GM21529 (cell line): Measurements from ENCODE around the gene NKX2-1.
"Not testable (repeated sequence)": the region's sequence is repeated elsewhere in the genome, so short reads cannot be mapped to it uniquely, and the experiment has no call there.

Source experiments
- ATAC-seq: cut with Tn5 transposase; IDR thresholded peaks from one replicate; pipeline ENCODE4 v1.9.1; 2021; ENCODE audit not compliant: unreplicated experiment

NKX2-1 gene

DNA sequence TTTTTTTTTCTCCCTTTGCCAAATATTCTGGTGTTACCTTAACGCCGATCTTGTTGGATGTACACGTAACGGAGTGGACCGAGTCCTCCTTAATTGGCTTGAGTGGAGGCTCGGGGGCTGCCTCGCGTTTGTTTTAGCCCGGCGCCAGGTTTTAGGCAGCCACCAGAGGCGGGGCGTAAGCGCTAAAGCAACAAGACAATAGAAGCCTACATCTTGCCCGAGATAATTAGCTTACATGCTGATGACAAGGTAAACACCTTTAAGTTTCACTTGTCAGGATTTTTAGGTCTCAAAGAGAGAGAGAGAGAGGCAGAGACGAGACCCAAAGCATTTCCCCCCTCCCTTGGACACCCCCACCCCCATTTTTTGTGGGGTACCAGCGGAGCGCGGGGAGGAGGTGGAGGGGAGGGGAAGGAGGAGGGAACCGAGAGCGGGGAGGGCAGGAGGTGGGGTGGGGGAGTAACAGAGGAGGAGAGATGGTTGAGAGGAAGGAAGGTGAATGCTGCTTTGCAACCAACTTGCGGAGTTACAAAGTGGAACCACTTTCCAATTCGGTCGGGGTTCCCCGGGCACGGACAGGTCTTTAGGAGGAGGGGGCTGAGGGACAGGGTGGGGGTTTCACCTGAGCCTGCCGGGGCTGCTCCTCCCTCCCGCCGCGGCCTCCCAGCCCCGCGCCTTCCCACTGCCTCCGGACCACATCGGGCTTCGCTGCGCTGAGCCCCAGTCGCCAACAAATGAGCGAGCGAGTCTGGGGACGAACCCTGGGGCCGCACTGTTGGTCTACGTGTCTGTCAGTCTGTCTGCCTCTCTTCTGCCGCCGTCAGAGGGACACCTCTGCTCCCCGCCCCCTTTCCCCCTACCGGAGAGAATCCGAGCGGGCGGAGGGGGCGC, at the start of gene NKX2-1:
Gene NKX2-1 (minus strand): TSS at position 802 of the 891 bp plus-strand sequence. CDS start 103 bp downstream, at position 699.
- ATAC-seq, result no peak

GRCh38 chr14:36556811-36557433, 36.9 kb upstream of the NKX2-1 start:
- peak; percentile 48 for ATAC-seq

DNA sequence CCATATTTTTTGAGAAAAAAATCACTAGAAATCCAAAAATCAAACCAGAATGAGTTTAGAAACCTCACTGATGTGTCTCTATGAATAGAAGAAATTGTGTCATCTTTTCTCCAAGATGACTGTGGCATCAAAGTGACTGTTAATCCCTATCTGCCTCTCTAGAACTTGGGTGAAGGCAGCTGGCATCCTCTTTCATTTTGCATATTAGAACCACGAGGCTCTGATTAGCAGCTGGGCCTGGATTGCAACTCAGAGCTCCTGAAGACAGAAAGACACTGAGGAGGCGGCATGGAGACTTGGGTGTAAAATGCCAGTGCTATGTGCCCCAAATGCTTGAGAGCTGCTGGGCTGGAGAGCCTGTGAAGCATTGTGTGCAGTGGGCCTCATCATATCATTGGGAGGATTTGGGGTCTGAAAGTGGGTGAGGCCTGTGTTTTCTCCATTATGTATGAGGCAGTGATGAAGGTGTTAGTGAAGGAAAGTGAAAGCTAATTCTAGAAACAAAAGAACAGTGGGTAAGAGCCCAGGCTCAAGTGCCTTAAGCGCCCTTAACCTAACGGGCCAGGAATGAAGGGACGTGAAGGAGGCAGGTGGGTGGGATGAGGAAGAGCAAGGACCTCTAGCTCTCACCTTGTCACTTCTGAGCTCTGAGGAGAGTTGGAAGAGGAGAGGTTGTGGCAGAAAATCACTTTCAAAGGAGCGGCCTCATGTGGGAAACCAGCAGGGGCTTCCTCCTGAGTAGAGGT, 36.1 kb upstream of the NKX2-1 start:
- ATAC-seq, result no peak

- ATAC-seq, result no peak
Measured at GRCh38 chr14:36553656-36554260, 33.7 kb upstream of the NKX2-1 start.

GRCh38 chr14:36550899-36551298, 30.9 kb upstream of the NKX2-1 start:
- no peak for ATAC-seq

GRCh38 chr14:36544280-36544679, 24.2 kb upstream of the NKX2-1 start:
- ATAC-seq, result not testable (repeated sequence)

DNA sequence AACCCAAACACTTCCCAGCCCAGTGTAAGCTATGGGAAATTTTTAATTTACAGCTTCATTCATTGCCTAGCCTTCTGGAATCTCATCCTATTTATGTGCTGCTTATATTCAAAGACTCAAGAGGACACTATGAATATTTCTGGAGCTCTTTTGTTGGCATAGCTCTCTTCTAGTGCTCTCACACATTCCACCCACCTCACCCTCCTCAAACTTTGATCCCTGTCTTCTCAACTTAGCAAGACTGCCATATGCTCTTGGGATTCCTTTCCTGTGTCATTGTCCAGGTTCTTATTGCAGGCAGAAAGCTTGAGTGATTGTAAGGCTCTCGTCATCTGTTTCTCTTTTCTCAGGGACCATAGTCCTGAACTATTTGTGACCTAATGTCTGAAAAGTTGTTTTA, 18.0 kb upstream of the NKX2-1 start:
- ATAC-seq, result no peak

- no peak for ATAC-seq
Measured at GRCh38 chr14:36529062-36529461, 9.0 kb upstream of the NKX2-1 start.

DNA sequence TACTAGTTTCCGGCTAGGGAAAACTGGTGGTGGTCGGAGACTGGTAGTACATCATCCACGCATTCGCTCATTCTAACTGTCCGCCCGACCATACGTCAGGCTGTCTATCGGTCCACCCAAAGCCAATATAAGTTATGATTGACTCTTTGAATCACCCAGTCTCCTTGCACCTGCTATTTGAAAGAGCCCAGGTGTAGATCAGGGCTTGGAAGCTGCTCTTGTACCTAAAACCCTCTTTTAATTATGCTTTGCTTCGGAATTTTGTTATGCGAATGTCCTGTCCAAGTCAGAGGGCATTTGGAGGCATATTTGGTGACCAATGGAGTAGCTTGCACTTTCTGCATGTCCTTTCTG, 5.7 kb upstream of the NKX2-1 start:
- ATAC-seq, result no peak

DNA sequence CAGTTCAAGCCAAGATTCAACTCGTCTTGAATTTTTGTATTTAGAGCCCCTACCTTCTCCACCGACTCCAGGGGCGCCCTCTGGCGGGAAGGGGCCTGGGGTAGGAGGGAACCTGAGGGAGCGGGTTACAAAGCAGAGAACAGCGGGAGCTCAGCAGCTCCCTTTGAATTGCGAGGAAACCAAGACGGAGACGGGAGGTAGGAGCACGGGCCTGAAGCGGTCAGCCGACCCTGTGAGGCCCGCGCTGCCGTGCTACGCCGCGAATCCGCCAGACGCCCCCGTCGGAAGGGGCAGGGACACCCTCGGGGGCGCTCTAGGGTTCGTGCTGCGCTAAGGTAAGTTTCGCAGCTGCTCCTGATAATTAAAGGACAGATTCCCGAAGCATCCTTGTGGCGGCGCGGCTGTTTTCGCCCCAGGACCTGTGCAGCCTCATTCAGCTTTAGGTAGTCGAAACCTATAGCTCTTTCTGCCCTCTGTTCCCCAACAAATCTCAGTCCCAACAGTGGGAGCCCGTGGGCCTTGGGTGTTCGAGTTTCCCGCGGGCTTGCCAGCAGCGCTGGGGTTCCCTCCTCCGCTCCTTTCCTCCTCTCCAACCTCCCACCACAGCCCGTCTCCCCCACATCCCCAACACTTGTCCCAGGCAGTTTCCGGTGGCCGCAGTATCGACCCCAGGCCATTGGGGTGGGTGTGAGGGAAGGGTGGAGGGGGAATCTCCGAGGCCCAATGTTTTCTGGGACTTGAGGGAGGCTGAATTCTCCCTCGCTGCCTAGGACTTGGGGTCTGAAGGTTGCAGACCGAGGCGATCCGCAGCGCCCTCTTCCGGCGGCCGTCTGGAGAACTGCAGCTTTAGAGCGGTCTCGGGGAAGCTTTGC, 5.1 kb upstream of the NKX2-1 start:
- ATAC-seq, result no peak

DNA sequence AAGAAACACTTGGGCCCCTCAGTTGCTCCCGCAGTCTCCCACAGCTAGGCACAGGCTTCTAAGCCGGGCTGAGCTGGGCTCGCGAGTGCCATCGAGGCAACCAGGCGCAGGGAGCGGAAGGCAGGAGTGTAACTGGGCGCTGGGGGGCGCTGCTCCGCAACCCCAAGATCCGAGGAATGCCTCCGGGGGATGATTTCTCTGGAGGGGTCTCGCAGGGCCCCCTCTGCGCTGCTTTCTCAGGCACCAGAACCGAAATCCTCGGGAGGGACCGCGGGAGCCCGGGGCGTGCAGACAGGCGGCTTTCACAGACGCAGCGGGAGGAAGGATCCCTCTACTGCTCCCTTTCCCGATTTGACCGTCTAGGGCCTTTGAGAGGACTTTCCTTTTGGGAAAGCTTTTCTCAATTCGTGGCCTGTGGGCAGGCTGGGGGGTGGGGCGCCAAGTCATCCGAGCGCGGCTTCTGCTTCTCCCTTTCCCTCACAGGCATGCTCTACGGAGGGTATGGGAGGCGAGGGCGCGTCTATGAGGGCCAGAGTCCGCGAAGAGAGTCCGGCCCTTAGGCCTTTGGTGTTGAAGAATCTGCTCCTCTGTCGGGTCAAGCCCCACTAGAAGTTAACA, 4.3 kb upstream of the NKX2-1 start:
- ATAC-seq, result no peak

DNA sequence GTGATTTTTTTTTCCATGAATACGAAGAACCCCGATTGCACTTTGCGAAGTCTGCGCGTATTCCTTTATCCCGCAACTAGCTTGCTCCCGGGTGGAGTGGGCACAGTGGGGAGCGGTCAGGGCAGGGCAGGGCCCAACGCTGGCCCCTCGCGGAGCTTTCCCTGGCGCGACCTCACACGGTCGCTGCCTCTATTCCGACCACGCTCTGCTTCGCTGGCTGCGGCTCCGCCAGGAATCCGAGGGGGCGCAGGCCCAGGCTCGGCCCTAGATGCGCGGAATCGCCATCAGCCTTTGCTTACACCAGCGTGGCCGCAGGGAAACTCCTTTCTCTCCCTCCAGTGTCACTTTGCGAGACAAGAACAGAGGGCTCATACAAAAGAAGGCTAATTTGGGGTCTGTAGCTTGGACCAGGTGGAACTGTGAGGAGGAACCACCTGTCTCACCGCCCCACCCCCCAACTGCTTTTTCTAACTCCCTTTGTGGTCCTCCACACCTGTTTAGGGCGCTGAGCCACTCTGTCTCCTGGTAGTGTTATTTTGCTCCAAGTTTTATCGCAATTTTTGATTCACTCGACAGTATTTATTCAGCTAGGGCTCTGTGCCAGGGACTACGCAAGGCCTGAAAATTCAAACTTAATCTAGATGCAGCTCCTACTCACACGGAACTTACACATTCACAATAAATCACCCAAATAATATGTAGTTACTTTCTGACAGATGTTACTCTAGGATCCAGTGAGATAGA, 3.1 kb upstream of the NKX2-1 start:
- no peak for ATAC-seq

DNA sequence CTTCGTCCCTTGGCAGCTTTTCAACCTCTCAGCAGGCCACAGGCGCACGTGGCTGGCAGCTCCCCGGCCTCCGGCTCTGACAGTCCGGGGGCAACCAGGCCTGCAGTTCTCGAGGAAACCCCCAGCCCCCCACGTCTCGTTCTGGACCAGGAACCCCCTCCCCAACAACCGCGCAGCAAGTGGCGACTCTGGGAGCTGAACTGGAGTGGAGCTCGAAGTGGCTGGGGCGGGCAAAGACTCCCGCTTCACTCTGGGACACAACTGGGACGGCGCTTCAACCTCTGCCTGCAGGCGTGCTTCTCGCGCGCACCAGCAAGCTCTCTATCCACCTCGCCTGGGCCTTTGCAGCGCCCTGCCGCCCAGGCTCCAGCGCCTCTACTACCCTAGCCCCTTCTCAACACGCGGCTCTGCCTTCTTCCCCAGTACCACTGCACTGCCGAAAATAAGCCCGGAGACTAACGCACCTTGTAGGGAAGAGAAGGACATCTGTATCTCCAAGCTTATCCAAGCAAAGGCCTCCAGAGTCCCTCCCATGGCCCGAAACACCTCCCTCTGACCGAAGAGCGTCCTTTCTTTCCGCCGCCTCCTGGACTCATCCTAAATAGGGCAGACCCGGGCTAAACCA, 2.4 kb upstream of the NKX2-1 start:
- no peak for ATAC-seq

DNA sequence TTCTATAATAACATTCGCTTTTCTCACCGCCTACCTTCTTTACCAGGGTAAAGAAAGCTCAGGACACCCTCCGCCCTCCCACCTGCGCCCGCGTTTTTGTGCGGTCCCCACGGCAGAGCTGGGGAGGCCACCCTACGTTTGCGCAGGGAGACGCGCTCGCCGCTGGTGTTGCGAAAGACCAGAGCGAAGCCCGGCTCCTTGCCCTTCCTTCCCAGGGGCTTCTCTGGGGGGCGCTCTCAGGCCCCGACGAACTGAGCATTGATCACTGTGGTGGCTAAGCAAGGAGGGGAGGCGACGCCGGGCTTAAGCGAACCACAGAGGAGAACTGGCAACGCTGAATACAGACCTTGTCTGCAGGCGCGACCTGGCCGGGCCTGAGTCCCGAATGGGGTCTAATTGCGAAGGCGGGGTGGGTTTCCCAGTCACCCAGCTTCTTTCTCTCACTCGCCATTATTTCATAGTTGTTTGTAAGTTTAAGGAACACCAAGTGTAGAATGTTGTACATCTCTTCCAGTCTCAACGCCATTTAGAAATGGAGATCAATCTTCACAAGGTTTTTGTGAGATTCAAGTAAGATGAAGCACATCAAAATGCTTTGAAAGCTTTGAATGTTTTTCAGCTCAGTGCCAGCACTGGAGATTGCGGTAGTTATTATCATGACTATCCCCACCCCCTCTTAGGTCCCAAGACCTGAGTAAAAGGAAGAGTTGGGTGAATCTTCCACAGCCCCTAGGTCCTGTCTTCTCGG, 1.7 kb upstream of the NKX2-1 start:
- no peak for ATAC-seq

- no peak for ATAC-seq
Measured at GRCh38 chr14:36520601-36521525, 831 bp upstream of the NKX2-1 start.

DNA sequence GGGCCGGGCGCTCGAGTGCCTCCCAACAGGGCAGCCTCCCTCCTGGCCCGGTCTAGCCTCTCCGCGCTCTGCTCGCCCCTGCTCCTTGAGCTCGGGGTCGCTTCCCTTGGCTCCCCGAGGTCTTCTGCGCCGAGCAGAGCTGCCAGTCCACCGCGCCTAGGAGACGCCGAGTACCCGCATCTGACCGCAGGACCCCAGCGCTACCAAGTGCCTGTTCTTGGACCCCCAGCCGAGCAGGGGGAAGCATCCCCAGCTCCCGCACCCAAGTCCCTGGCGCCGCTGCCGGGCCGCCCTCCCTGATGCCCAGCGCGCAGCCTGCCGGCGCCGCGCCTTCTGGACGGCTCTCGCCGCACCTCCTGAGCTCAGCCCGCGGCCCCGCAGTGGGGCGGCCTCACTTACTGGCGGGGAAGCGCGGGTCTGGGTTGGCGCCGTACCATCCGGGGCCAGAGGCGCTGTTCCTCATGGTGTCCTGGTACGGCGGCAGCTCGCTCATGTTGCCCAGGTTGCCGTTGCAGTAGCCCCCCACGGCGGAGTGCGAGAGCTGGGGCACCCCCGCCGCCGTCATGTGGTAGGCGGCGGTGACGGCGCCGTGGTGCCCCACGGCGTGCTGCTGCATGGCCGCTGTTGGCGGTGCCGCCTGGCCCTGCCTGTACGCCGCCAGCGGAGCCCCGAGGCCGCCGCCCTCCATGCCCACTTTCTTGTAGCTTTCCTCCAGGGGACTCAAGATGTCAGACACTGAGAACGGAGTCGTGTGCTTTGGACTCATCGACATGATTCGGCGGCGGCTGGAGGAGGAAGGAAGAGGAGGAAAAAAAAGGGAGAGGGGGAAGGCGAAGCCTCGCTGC, 1.2 kb downstream of the NKX2-1 start:
- no peak for ATAC-seq
